Upper lobe of left lung (tissue), 4 donors: ENCODE results near the gene GABRB1.

Experiments used
- EP300 ChIP-seq, 4 donors: sonication (generic); formaldehyde crosslinking; IDR thresholded peaks; one replicate each; pipeline ENCODE4 v1.5.1; 2017; ENCODE audit warnings: antibody characterized with exemption in 4 of 4, control low read depth in 2 of 4
- POLR2A ChIP-seq, 4 donors: fragments of 450-650 bp; IDR thresholded peaks; one replicate each; pipeline ENCODE4 v1.5.1; 2016 to 2017; ENCODE audit warnings: antibody characterized with exemption in 4 of 4, mild to moderate bottlenecking in 2 of 4

DNA sequence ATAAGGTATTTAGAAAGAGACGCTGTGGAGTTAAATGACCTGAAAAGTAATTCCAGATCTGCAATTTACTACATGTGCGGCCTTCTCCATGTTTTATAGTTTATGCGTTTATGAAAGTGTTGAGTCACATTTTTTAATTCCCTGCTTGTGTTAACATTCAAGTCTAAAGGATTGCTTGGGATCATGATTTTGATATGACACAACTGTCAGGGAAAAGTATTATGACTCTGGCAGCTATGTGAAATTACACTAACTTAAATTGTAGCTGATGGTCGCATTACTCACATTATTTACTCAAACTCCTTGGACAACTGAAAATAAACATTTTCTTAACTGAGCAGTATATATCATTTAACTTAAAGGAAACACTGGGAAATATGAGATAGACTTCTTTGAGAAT is 14.3 kb upstream of the GABRB1 start:
- TF ChIP-seq EP300 (IDR thresholded peaks at IDR 0.05) = no peak
- TF ChIP-seq POLR2A (IDR thresholded peaks at IDR 0.05) = no peak
